Activated T-cell treated with anti-CD3 and anti-CD28 coated beads, Interleukin-2, amount 50 U/mL, for 24 hours (primary cell): Measurements from ENCODE around the gene RAPSN.

Experiments used
- DNase-seq: peaks from one replicate; pipeline ENCODE4 v3.0.0-alpha.2; 2020
- H3K27ac Mint-ChIP-seq: 2 replicates; pipeline ENCODE4 v1.8.0; 2020; ENCODE audit warnings: mild to moderate bottlenecking, mixed read lengths
- H3K27me3 Mint-ChIP-seq: 2 replicates; pipeline ENCODE4 v1.8.0; 2020; ENCODE audit warnings: mixed read lengths
- H3K36me3 Mint-ChIP-seq: 2 replicates; pipeline ENCODE4 v1.8.0; 2020; ENCODE audit warnings: low read depth, mixed read lengths
- H3K4me1 Mint-ChIP-seq: 2 replicates; pipeline ENCODE4 v1.8.0; 2020; ENCODE audit warnings: low read depth, mixed read lengths
- H3K4me3 Mint-ChIP-seq: 2 replicates; pipeline ENCODE4 v1.8.0; 2020; ENCODE audit warnings: mild to moderate bottlenecking, moderate library complexity, mixed read lengths
- H3K9me3 Mint-ChIP-seq: 2 replicates; pipeline ENCODE4 v1.8.0; 2020; ENCODE audit warnings: mixed read lengths

The RAPSN gene

DNA sequence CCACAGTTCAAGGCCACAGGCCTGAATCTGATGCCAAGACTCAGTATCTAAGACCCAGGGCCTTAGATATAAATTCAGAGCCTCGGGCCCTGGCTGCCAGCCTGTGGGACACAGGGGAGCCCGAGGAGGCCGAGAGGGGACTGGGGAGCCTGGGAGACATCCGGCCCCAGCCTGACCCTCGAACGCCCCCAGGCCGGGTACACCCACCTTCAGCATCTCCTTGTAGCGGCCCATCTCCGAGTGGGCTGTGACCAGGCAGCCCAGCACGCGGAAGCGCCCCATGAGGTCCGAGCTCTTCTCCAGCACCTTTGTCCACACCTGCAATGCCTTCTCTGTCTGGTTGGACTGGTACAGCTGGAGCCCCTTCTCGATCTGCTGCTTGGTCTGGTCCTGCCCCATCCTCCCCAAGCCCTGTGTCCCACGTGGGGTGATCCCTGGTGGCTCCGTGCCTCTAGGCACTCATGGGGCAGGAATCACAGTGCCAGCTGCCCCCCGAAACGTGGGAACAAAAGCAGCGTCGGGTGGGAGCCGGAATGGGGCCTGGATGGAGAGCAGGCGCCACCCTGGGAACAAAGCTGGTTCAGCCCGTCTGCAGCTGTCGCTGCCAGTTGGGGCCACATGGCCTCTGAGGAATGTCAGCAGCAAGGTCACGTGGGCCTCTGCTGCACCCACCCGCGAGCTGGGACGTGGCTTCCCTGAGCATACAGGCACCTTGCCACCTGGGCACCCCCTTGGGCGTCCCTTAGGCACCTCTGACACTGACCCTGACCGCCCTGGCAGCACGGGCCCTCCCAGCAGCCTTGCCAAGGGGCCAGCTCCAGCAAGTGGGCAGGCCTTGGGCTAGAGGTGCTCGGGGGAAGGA, at the start of gene RAPSN:
RAPSN (minus strand) TSS at position 571 of the 862 bp plus-strand sequence; CDS start at position 399, 172 bp downstream.
- DNase-seq = no peak
- no peaks in the 10 kb centered on the region for H3K9me3 Mint-ChIP-seq
- H3K27ac Mint-ChIP-seq = no peak within 1 kb of the TSS
- H3K27me3 Mint-ChIP-seq = no peaks in the 10 kb centered on the region
- no peaks in the 10 kb centered on the region for H3K4me1 Mint-ChIP-seq
- no peaks in the 10 kb centered on the region for H3K36me3 Mint-ChIP-seq
- no peak within 1 kb of the TSS for H3K4me3 Mint-ChIP-seq

DNA sequence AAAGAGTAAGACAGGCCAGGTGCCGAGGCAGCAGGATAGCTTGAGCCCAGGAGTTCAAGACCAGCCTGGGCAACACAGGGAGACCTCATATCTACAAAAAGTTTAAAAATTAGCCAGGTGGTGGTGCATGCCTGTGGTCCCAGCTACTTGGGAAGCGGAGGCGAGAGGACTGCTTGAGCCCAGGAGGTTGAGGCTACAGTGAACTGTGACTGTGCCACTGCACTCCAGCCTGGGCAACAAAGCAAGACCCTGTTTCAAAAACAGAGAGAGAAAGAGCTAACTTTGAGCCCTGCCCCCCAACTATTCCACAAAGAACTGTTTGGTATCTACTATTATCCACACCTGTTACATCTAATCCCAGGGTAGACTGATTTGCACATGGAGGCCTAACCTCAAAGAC, 49.2 kb upstream of the RAPSN start:
- peaks cover 25% of the 10 kb centered on the region for H3K36me3 Mint-ChIP-seq
- no peak overlapping the region for H3K4me3 Mint-ChIP-seq
- peaks cover 49% of the 10 kb centered on the region for H3K4me1 Mint-ChIP-seq
- peak overlapping the region; percentile 38 for H3K27ac Mint-ChIP-seq
- DNase-seq = no peak
- H3K27me3 Mint-ChIP-seq = no peaks in the 10 kb centered on the region
- no peaks in the 10 kb centered on the region for H3K9me3 Mint-ChIP-seq

DNA sequence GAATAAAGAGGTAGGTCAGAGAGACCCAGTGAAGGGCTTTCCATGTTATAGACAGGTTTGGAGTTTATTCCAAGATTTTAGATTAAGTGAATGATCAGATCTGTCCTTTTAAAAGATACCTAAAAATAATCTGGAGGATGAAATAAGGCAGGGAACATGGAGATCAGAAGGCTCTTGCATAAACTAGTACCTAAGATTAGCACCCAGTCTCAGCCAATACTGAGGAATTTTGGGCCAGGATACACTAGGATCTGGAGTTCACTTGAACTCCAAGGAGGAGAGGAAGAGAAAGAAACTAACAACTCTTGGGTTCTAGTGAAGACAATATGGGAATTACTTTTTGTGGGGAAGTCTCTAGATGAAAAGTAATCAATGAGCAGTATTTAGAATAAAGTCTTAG, 47.9 kb upstream of the RAPSN start:
- Mint-ChIP-seq H3K4me3 (no peak overlapping the region), H3K9me3 (no peaks in the 10 kb centered on the region), H3K36me3 (peaks cover 25% of the 10 kb centered on the region), H3K4me1 (peaks cover 42% of the 10 kb centered on the region), H3K27ac (no peak overlapping the region), H3K27me3 (no peaks in the 10 kb centered on the region)
- no peak for DNase-seq

DNA sequence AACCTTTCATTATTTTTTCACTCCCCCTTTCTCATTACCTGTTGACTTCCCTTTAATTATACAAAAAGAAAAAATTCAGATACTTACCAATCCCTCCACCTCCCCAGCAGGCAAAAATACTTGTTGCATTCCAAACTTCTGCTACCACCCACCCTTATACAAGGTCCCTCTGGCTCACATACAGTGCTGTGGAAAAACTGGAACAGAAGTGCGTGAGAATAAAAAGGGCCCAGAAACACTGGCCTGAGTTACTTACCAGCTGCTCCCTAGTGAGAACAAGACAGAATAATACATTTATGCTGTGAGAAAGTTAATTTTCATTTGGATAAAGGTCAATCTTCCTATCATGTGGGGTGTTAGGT, 46.9 kb upstream of the RAPSN start:
- no peak overlapping the region for H3K27ac Mint-ChIP-seq
- H3K9me3 Mint-ChIP-seq = no peaks in the 10 kb centered on the region
- DNase-seq = no peak
- H3K36me3 Mint-ChIP-seq = peaks cover 29% of the 10 kb centered on the region
- no peaks in the 10 kb centered on the region for H3K27me3 Mint-ChIP-seq
- peaks cover 41% of the 10 kb centered on the region for H3K4me1 Mint-ChIP-seq
- no peak overlapping the region for H3K4me3 Mint-ChIP-seq

DNA sequence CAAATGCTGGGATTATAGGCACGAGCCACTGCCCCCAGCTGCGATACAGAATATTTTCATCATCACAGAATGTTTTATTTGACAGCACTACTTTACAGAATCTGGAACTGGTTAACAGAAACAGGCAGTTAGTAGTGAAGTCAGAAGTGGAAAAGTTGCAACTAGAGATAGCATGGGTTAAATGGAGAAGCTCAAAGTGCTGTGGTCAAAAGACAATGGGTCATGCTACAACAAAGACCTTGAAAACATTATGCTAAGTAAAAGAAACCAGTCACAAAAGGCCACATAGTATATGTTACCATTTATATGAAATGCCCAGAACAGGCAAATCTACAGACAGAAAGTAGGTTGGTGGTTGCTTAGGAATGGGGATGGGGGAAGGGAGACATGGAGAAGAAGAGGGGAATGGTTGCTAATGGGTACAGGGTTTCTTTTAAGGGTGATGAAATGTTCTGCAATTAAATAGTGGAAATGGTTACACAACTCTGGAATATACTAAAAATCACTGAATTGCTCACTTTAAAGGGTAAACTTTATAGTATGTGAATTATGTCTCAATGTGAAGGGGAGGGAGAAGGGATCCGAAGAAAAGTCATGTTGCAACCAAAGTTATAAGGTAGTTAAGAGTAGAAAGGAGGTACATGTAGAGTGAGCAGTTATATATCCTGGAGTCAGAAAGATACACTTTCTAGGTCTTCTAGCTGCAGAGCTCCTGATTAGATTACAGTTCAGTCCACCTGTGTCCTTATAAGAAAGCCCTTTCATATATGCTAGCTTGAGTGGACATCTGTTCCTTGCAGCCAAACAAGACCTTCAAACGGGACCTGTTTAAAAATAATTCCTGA, 46.3 kb upstream of the RAPSN start:
- no peak overlapping the region for H3K4me3 Mint-ChIP-seq
- H3K4me1 Mint-ChIP-seq = peaks cover 36% of the 10 kb centered on the region
- H3K36me3 Mint-ChIP-seq = peaks cover 30% of the 10 kb centered on the region
- no peaks in the 10 kb centered on the region for H3K27me3 Mint-ChIP-seq
- no peaks in the 10 kb centered on the region for H3K9me3 Mint-ChIP-seq
- no peak overlapping the region for H3K27ac Mint-ChIP-seq
- DNase-seq = no peak

DNA sequence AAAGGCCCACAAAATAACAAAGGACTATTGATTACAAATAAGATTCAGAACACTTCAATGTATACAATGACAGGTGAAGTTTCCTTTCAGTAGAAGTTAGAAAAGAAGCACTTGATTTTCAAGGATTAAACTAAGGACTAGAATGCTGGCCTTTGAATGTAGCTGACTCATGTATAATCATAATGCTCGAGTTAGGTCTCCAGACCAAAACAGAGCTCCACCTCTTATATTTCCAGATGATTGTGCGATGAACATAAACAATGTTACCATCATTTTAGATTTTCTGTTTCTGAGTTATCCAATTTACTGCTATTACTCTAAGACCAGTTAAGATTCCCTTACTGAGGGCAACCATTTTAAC, 40.4 kb upstream of the RAPSN start:
- H3K4me1 Mint-ChIP-seq = peaks cover 36% of the 10 kb centered on the region
- no peak overlapping the region for H3K4me3 Mint-ChIP-seq
- H3K27me3 Mint-ChIP-seq = no peaks in the 10 kb centered on the region
- no peak for DNase-seq
- no peaks in the 10 kb centered on the region for H3K9me3 Mint-ChIP-seq
- peaks cover 79% of the 10 kb centered on the region for H3K36me3 Mint-ChIP-seq
- H3K27ac Mint-ChIP-seq = peak overlapping the region; percentile 42

DNA sequence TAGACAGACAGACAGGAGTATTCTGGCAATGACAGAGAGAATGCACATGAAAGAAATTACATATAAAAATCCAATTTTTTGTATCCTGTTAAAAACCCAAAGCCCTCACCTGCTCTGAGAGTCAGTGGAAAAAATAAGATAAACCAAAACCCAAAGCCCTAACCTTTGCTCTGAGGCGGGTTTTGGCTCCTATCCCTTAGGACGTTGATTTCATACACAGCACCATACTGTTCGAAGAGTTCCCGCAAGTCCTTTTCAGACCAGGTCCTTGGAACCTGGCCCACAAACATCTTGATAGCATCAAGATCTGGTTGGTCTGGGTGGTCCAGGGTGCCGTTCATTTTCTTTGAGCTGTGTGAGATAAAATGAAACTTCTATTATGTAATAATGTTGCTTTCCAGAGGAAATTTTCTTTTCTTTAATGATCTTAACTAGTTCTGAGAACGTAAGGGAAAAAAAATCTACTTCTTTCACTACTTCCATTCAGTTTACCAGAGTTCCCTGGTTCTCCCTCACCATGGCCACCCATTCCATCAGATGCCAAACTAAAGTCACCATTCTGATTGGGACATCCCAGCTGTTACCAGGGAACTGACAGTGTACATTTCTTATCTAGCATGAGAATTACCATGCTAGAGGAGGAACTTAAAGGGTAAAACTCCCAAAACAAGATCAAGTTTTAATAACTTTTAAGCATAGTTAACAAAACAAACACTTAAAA, 39.9 kb upstream of the RAPSN start:
- DNase-seq = no peak
- no peaks in the 10 kb centered on the region for H3K27me3 Mint-ChIP-seq
- H3K36me3 Mint-ChIP-seq = peaks cover 79% of the 10 kb centered on the region
- no peak overlapping the region for H3K4me3 Mint-ChIP-seq
- H3K9me3 Mint-ChIP-seq = no peaks in the 10 kb centered on the region
- H3K27ac Mint-ChIP-seq = peak overlapping the region; percentile 68
- peaks cover 32% of the 10 kb centered on the region for H3K4me1 Mint-ChIP-seq

DNA sequence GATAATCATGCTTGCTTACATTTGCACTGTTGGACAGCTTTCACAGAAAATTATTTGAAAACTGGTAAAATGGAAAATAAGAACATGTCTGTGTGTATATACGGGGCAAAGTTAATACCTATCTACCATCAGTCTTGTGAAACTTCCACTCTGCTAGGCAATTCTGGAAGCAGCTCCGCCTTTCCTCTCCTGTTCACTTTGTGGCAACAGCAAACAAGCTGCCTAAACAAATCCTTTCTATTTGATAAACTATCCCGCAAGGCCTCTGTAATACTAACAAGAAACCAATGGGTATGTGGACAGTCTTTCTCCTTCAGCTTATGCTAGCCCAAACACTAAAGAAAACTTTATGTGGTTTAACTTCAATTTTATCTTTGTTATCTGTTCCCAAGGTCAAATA, 39.2 kb upstream of the RAPSN start:
- Mint-ChIP-seq H3K4me1 (peaks cover 31% of the 10 kb centered on the region), H3K27me3 (no peaks in the 10 kb centered on the region), H3K36me3 (peaks cover 80% of the 10 kb centered on the region), H3K9me3 (no peaks in the 10 kb centered on the region), H3K4me3 (no peak overlapping the region), H3K27ac (peak overlapping the region; percentile 68)
- DNase-seq = no peak

DNA sequence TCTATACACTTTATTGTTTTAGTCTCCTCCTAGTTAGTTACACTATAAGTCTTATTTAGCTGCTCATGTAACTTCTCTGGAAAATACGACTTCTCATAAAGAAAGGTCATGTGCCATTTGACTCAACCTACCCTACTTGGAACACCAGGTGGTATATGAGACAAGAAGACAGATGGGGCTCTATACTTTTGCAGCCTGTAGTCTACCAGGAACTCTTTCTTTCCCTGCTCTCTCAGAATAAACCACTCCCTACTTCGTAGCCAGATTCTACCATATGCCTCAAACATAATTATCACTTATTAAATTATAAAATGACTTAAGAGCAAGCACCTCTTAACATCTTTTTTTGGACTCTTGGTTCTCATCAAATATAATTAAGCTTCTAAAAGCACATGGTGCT, 38.5 kb upstream of the RAPSN start:
- Mint-ChIP-seq H3K9me3 (no peaks in the 10 kb centered on the region), H3K36me3 (peaks cover 81% of the 10 kb centered on the region), H3K27me3 (no peaks in the 10 kb centered on the region), H3K27ac (peak overlapping the region; percentile 55), H3K4me3 (no peak overlapping the region), H3K4me1 (peaks cover 28% of the 10 kb centered on the region)
- no peak for DNase-seq

DNA sequence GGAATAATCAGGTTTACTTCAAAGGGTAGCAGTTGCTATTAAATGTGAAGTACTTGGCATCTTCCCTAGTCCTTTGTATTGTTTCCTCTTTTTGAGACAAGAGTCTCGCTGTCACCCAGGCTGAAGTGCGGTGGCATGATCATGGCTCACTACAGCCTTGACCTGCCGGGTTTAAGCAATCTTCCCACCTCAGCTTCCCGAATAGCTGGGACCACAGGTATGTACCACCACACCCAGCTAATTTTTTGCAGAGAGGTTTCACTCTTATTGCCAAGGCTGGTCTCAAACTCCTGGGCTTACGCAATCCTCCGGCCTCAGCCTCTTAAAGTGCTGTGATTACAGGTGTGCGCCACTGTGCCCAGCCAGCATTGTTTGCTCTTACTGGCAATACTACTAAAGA, 36.2 kb upstream of the RAPSN start:
- Mint-ChIP-seq H3K4me1 (peaks cover 21% of the 10 kb centered on the region), H3K4me3 (no peak overlapping the region), H3K27ac (peak overlapping the region; percentile 66), H3K36me3 (peaks cover 90% of the 10 kb centered on the region), H3K27me3 (no peaks in the 10 kb centered on the region), H3K9me3 (no peaks in the 10 kb centered on the region)
- DNase-seq = no peak

DNA sequence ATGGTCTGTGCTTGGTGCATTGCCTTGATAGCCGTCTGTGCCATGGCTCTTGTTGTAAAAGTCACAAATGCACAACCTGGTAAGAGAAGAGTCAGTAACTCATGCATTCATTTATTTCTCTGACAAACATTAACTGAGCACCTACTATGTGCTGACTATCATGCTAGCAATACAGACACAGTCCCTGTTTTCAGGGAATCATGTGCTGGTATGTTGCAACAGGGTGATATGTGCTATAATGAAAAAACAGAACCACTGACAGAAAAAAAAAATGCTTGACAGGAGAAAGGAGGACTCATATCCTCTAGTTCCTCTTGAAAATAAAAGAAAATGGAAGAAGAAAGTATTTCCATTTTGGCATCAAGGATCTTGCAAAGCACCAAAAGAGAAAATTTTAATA, 34.5 kb upstream of the RAPSN start:
- no peaks in the 10 kb centered on the region for H3K9me3 Mint-ChIP-seq
- H3K4me1 Mint-ChIP-seq = peaks cover 14% of the 10 kb centered on the region
- DNase-seq = no peak
- H3K4me3 Mint-ChIP-seq = no peak overlapping the region
- H3K27ac Mint-ChIP-seq = peak overlapping the region; percentile 15
- no peaks in the 10 kb centered on the region for H3K27me3 Mint-ChIP-seq
- peaks cover 93% of the 10 kb centered on the region for H3K36me3 Mint-ChIP-seq

DNA sequence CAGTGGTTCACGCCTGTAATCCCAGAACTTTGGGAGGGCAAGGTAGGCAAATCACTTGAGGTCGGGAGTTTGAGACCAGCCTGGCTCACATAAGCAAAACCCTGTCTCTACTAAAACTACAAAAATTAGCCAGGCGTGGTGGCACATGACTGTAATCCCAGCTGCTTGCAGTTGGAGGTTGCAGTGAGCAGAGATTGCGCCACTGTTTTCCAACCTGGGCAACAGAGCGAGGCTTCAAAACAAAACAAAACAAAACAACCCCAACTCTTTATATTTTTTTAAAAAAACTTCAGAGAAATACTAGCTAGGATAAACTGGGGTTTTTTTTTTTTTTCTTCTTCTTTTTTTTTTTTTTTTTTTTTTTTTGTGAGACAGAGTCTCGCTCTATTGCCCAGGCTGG, 31.8 kb upstream of the RAPSN start:
- Mint-ChIP-seq H3K9me3 (no peaks in the 10 kb centered on the region), H3K27ac (peak overlapping the region; percentile 47), H3K4me3 (no peak overlapping the region), H3K36me3 (peaks cover 94% of the 10 kb centered on the region), H3K27me3 (no peaks in the 10 kb centered on the region), H3K4me1 (peaks cover 19% of the 10 kb centered on the region)
- DNase-seq = no peak

DNA sequence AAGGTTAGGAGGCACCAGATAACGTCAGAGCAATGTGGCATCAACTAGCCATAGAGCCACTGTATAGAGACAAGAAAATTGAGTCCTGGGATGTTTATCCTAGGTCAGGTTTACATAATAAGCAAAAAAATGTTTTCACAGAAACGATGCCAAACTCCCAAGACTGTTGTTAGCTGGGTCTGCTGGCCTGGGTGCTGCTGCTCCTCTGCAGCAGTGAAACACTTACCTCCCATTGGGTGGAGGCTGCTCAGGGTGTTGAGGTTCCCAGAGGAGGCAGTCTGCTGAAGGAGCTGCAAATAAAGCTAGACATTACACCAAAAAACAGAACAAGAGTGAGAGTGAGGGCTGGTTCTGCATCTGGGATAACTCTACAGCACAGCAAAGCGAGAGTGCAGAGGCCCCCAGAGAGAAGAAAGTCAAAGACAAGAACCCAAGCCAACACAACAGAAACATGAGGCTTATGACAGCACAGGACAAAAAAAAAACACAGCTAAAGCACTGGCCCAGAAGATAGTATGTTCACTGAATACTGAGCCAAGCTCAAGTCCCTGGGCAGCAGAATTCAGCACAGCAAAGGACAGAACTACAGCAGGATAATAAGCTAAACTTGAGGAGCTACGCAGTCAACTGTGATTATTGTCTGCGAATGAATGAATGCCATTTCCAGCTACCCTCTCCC, 29.9 kb upstream of the RAPSN start:
- H3K36me3 Mint-ChIP-seq = peaks cover 96% of the 10 kb centered on the region
- peaks cover 19% of the 10 kb centered on the region for H3K4me1 Mint-ChIP-seq
- no peaks in the 10 kb centered on the region for H3K9me3 Mint-ChIP-seq
- H3K27ac Mint-ChIP-seq = peak overlapping the region; percentile 85
- no peak for DNase-seq
- no peaks in the 10 kb centered on the region for H3K27me3 Mint-ChIP-seq
- no peak overlapping the region for H3K4me3 Mint-ChIP-seq

DNA sequence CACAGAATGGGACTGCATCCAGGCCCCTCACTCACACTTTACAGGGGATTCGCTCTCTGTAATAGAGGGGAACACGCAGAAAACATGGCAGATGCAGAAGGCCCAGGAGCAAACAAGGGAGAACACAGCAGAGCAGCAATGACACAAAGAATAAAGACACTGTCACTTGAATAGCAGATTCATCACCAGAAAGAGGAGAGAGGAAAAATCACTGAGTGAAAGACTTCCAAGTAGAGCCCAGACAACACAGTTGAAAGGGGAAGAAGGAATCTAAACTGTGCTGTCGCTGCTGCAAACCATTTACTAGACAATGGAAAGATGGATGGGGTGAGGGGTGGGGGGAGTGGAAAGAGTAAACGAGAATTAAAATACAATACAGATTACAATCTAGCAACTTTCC, 28.8 kb upstream of the RAPSN start:
- no peaks in the 10 kb centered on the region for H3K27me3 Mint-ChIP-seq
- H3K27ac Mint-ChIP-seq = peak overlapping the region; percentile 85
- no peak overlapping the region for H3K4me3 Mint-ChIP-seq
- H3K4me1 Mint-ChIP-seq = peaks cover 19% of the 10 kb centered on the region
- peaks cover 96% of the 10 kb centered on the region for H3K36me3 Mint-ChIP-seq
- no peaks in the 10 kb centered on the region for H3K9me3 Mint-ChIP-seq
- no peak for DNase-seq
